ENCODE data around the gene PPP1R17.

PPP1R17 gene
- 0 reads per million in 3 experiments for total RNA-seq

GRCh38 chr7:31687024-31687748 is at the start of gene PPP1R17:
Gene PPP1R17 (plus strand): TSS chr7:31687215. CDS start chr7:31692442, 5,227 bp downstream.
- no peak for DNase-seq

GRCh38 chr7:31640381-31640780 is 46.6 kb upstream of the PPP1R17 start:
- no peak for DNase-seq

GRCh38 chr7:31642681-31643115 is 44.3 kb upstream of the PPP1R17 start:
- no peak for DNase-seq

GRCh38 chr7:31646942-31647341 is 40.1 kb upstream of the PPP1R17 start:
- no peak for DNase-seq

GRCh38 chr7:31647511-31647910 is 39.5 kb upstream of the PPP1R17 start:
- DNase-seq, result no peak

- no peak for DNase-seq
Measured at GRCh38 chr7:31648288-31648687, 38.7 kb upstream of the PPP1R17 start.

- no peak for DNase-seq
Measured at GRCh38 chr7:31648880-31649279, 38.1 kb upstream of the PPP1R17 start.

GRCh38 chr7:31651234-31652062 is 35.6 kb upstream of the PPP1R17 start:
- no peak for DNase-seq

GRCh38 chr7:31652063-31652326 is 35.0 kb upstream of the PPP1R17 start:
- DNase-seq, result no peak

- no peak for DNase-seq
Measured at GRCh38 chr7:31663072-31663471, 23.9 kb upstream of the PPP1R17 start.

GRCh38 chr7:31664890-31665289 is 22.1 kb upstream of the PPP1R17 start:
- no peak for DNase-seq

GRCh38 chr7:31665546-31665945 is 21.5 kb upstream of the PPP1R17 start:
- DNase-seq, result no peak

GRCh38 chr7:31669461-31669860 is 17.6 kb upstream of the PPP1R17 start:
- DNase-seq, result no peak

GRCh38 chr7:31679574-31680305 is 7.3 kb upstream of the PPP1R17 start:
- DNase-seq, result no peak

- no peak for DNase-seq
Measured at GRCh38 chr7:31683445-31684225, 3.4 kb upstream of the PPP1R17 start.

GRCh38 chr7:31688372-31688771 is 1.4 kb downstream of the PPP1R17 start:
- DNase-seq, result no peak

GRCh38 chr7:31688996-31689395 is 2.0 kb downstream of the PPP1R17 start:
- DNase-seq, result no peak

GRCh38 chr7:31690935-31691334 is 3.9 kb downstream of the PPP1R17 start:
- no peak for DNase-seq

GRCh38 chr7:31692451-31692850 is 5.4 kb downstream of the PPP1R17 start:
- no peak for DNase-seq

- DNase-seq, result no peak
Measured at GRCh38 chr7:31692871-31693270, 5.9 kb downstream of the PPP1R17 start.

GRCh38 chr7:31695859-31696614 is 9.0 kb downstream of the PPP1R17 start:
- DNase-seq, result no peak

- DNase-seq, result no peak
Measured at GRCh38 chr7:31699050-31699449, 12.0 kb downstream of the PPP1R17 start.
